ENCODE measurements around the gene DGCR6. TPM values are rescaled to one million over a fixed set of nuclear protein-coding genes. Genes with fewer than 3 reads are reported as not detected.

DGCR6 gene
- polyA plus RNA-seq, 1 donor (not counting 4 experiments of a cell fraction or from before 2014, with no cell fraction given), result 0.88 TPM

DNA sequence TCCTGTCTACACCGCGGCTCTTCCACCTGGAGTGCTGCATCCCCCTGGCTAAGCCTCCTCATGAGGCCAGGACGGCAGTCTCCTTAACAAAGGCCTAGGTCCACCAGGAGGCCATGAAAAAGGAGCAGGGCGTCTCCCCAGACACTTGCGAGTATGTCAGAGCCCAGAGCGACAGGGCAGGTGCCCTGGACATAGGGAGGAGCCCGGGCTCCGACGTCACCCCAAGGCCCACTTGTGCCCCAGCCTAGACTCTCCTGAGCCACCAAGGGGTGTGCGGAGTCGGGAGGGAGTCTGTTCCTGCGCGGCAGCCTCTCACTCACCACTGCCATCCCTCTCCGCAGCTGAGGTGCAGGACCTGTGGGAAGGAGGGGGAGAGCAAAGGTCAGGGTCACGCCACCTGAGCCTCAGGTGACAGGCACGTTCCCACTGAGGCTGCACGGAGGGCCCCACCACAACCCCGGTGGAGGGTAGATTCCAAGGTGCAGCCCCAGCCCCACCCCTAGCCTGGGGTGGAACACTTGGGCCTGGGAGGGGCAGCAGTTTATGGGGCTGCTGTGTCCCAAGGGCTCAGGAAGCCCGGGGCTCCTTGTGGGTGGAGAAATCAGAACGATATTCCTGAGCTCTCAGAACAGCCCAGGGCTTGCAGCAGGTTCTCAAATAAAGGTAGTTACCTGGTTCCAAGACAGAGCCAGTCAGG lies 19.4 kb downstream of the DGCR6 start:
- no peaks in the 10 kb centered on the region for H3K4me1 ChIP-seq (ENCODE audit: control insufficient read depth, extremely low read depth, insufficient read depth, low read length)
- no peak overlapping the region for H3K4me3 ChIP-seq (ENCODE audit: control insufficient read depth in 2 of 3, extremely low read depth in 1 of 3, insufficient read depth in 2 of 3, low read depth in 1 of 3, low read length in 3 of 3)
- TF ChIP-seq CTCF (optimal IDR thresholded peaks at IDR 0.05 in 1 of 3, IDR thresholded peaks at IDR 0.05 in 1 of 3, conservative IDR thresholded peaks at IDR 0.05 in 1 of 3; ENCODE audit: extremely low read depth in 1 of 3, insufficient read depth in 2 of 3, low read length in 3 of 3), result no peak
- no peak for TF ChIP-seq EZH2 (IDR thresholded peaks at IDR 0.05; ENCODE audit: low read length)
- H2AFZ ChIP-seq (ENCODE audit: control insufficient read depth, low read length), result no peak overlapping the region
- no peaks in the 10 kb centered on the region for H3K9me1 ChIP-seq (ENCODE audit: control insufficient read depth, extremely low read depth, insufficient read depth, low read length)
- no peaks in the 10 kb centered on the region for H3K9me3 ChIP-seq (ENCODE audit: control insufficient read depth, low read depth, low read length)
- H3K27me3 ChIP-seq (ENCODE audit: control insufficient read depth, extremely low read depth, insufficient read depth, low read length), result no peaks in the 10 kb centered on the region
- H3K4me2 ChIP-seq (ENCODE audit: control insufficient read depth, extremely low read depth, insufficient read depth, low read depth, low read length), result no peak overlapping the region
- DNase-seq (ENCODE audit: low read depth, low spot score), result no peak
- no peak for FAIRE-seq
- H3K36me3 ChIP-seq (ENCODE audit: control insufficient read depth in 2 of 2, extremely low read depth in 1 of 2, insufficient read depth in 2 of 2, low read length in 2 of 2), result no peaks in the 10 kb centered on the region
- dilution Hi-C loops (cut with MboI; ENCODE audit: extremely low pct_ligation_motif_present, low sequenced_read_pairs), result no loop called here
- no peak overlapping the region for H3K9ac ChIP-seq (ENCODE audit: control insufficient read depth, extremely low read depth, insufficient read depth, low read length)
- no peaks in the 10 kb centered on the region for H3K79me2 ChIP-seq (ENCODE audit: control insufficient read depth, insufficient read depth, low read length)
- no peaks in the 10 kb centered on the region for H4K20me1 ChIP-seq (ENCODE audit: control insufficient read depth, extremely low read depth, insufficient read depth, low read length)
- no peak overlapping the region for H3K27ac ChIP-seq (ENCODE audit: control insufficient read depth, insufficient read depth, low read length)

GRCh38 chr22:18927020-18927419 lies 20.9 kb downstream of the DGCR6 start:
- Histone ChIP-seq H3K9ac (ENCODE audit: control insufficient read depth, extremely low read depth, insufficient read depth, low read length) (no peak overlapping the region), H3K4me1 (ENCODE audit: control insufficient read depth, extremely low read depth, insufficient read depth, low read length) (no peaks in the 10 kb centered on the region), H3K27ac (ENCODE audit: control insufficient read depth, insufficient read depth, low read length) (no peak overlapping the region), H3K9me1 (ENCODE audit: control insufficient read depth, extremely low read depth, insufficient read depth, low read length) (no peaks in the 10 kb centered on the region), H3K36me3 (ENCODE audit: control insufficient read depth in 2 of 2, extremely low read depth in 1 of 2, insufficient read depth in 2 of 2, low read length in 2 of 2) (no peaks in the 10 kb centered on the region), H3K27me3 (ENCODE audit: control insufficient read depth, extremely low read depth, insufficient read depth, low read length) (no peaks in the 10 kb centered on the region), H4K20me1 (ENCODE audit: control insufficient read depth, extremely low read depth, insufficient read depth, low read length) (no peaks in the 10 kb centered on the region), H3K9me3 (ENCODE audit: control insufficient read depth, low read depth, low read length) (no peaks in the 10 kb centered on the region), H3K4me2 (ENCODE audit: control insufficient read depth, extremely low read depth, insufficient read depth, low read depth, low read length) (no peak overlapping the region), H3K4me3 (ENCODE audit: control insufficient read depth in 2 of 3, extremely low read depth in 1 of 3, insufficient read depth in 2 of 3, low read depth in 1 of 3, low read length in 3 of 3) (no peak overlapping the region), H3K79me2 (ENCODE audit: control insufficient read depth, insufficient read depth, low read length) (no peaks in the 10 kb centered on the region), H2AFZ (ENCODE audit: control insufficient read depth, low read length) (no peak overlapping the region)
- FAIRE-seq (no peak), DNase-seq (ENCODE audit: low read depth, low spot score) (no peak)
- dilution Hi-C loops (cut with MboI; ENCODE audit: extremely low pct_ligation_motif_present, low sequenced_read_pairs), result no loop called here
- TF ChIP-seq CTCF (optimal IDR thresholded peaks at IDR 0.05 in 1 of 3, IDR thresholded peaks at IDR 0.05 in 1 of 3, conservative IDR thresholded peaks at IDR 0.05 in 1 of 3; ENCODE audit: extremely low read depth in 1 of 3, insufficient read depth in 2 of 3, low read length in 3 of 3), result no peak
- no peak for TF ChIP-seq EZH2 (IDR thresholded peaks at IDR 0.05; ENCODE audit: low read length)
